H1 (cell line): ENCODE data around the gene DES. TPM values are rescaled to one million over a fixed set of nuclear protein-coding genes. Genes with fewer than 3 reads are reported as not detected.
A peak's percentile ranks its signal among the peaks of the same experiment; 100 is the strongest.

Experiments used
- CTCF ChIA-PET: fragments of 300-600 bp; sonication (Branson Sonifier 250); formaldehyde crosslinking; loops from one replicate; lab custom pipeline; 2021; ENCODE audit not compliant: partially characterized antibody; lab: Charles Lee
- POLR2A ChIA-PET: fragments of 300-600 bp; sonication (Branson Sonifier 250); formaldehyde crosslinking; loops from one replicate; lab custom pipeline; 2021; ENCODE audit warnings: inconsistent platforms; ENCODE audit not compliant: partially characterized antibody; lab: Charles Lee
- DNase-seq, 2 experiments: peaks; one replicate each; pipeline versions ENCODE4 v3.0.0 to v3.0.0-alpha.2; 2010 to 2022; ENCODE audit warnings: low spot score in 2 of 2, low read depth in 1 of 2, mixed read lengths in 1 of 2
- FAIRE-seq: peaks from 2 replicates; lab custom pipeline; 2011; peaks lifted over from hg19 to GRCh38; lab: Jason Lieb, UNC
- H2AFZ ChIP-seq: 2 replicates; pipeline ENCODE4 v1.8.1; 2012; ENCODE audit warnings: low read length, inconsistent platforms
- H2AK5ac ChIP-seq: 2 replicates; pipeline ENCODE4 v1.6.1; 2013; ENCODE audit warnings: low read depth, low read length
- H2BK120ac ChIP-seq: replicated peaks from 2 replicates; pipeline ENCODE3; 2013; ENCODE audit warnings: low read depth, low read length, inconsistent platforms
- H2BK12ac ChIP-seq: 2 replicates; pipeline ENCODE4 v1.6.1; 2013; ENCODE audit warnings: low read depth, low read length
- H2BK15ac ChIP-seq: 2 replicates; pipeline ENCODE4 v1.6.1; 2013; ENCODE audit warnings: low read length
- H2BK20ac ChIP-seq: 2 replicates; pipeline ENCODE4 v1.6.1; 2013; ENCODE audit warnings: low read length
- H2BK5ac ChIP-seq: 2 replicates; pipeline ENCODE4 v1.6.1; 2013; ENCODE audit warnings: low read depth, low read length
- H3K14ac ChIP-seq: 2 replicates; pipeline ENCODE4 v1.6.1; 2013; ENCODE audit warnings: inconsistent platforms; ENCODE audit not compliant: insufficient read length
- H3K18ac ChIP-seq: 2 replicates; pipeline ENCODE4 v1.6.1; 2013; ENCODE audit warnings: low read length; ENCODE audit errors: extremely low read depth
- H3K23ac ChIP-seq: 2 replicates; pipeline ENCODE4 v1.6.1; 2013; ENCODE audit warnings: inconsistent platforms; ENCODE audit not compliant: insufficient read length
- H3K23me2 ChIP-seq: 2 replicates; pipeline ENCODE4 v1.6.1; 2013; ENCODE audit warnings: low read depth, low read length
- H3K27ac ChIP-seq: 2 replicates; pipeline ENCODE4 v1.6.1; 2011; ENCODE audit warnings: low read depth, low read length, inconsistent platforms
- H3K27me3 ChIP-seq, 4 experiments: replicated peaks in 1 of 4; 1 replicate in 1 of 4; 2 replicates in 3 of 4; pipeline versions ENCODE4 v1.6.1 to v1.8.1; 2011 to 2013; ENCODE audit warnings: low read length in 3 of 4, mild to moderate bottlenecking in 3 of 4, inconsistent platforms in 2 of 4, mixed read lengths in 2 of 4, moderate library complexity in 1 of 4; ENCODE audit not compliant: control insufficient read depth in 3 of 4, insufficient read depth in 3 of 4; ENCODE audit errors: extremely low read depth in 1 of 4
- H3K36me3 ChIP-seq, 4 experiments: 2 replicates each; pipeline versions ENCODE4 v1.6.1 to v1.8.1; 2011 to 2013; ENCODE audit warnings: mild to moderate bottlenecking in 4 of 4, low read length in 3 of 4, moderate library complexity in 2 of 4, control low read depth in 1 of 4, inconsistent platforms in 1 of 4; ENCODE audit not compliant: insufficient read depth in 4 of 4, control insufficient read depth in 2 of 4
- H3K4ac ChIP-seq: replicated peaks from 2 replicates; pipeline ENCODE3; 2013; ENCODE audit warnings: low read length, low read depth, mixed read lengths, inconsistent platforms; ENCODE audit not compliant: insufficient read length
- H3K4me1 ChIP-seq, 4 experiments: replicated peaks in 1 of 4; 1 replicate in 1 of 4; 2 replicates in 3 of 4; pipeline versions ENCODE4 v1.6.1 to v1.8.1; 2011 to 2013; ENCODE audit warnings: low read length in 3 of 4, inconsistent platforms in 2 of 4, mixed read lengths in 1 of 4; ENCODE audit not compliant: insufficient read depth in 4 of 4, control insufficient read depth in 3 of 4
- H3K4me2 ChIP-seq, 2 experiments: 2 replicates each; pipeline versions ENCODE4 v1.6.1 to v1.8.1; 2011 to 2013; ENCODE audit warnings: low read depth in 2 of 2, low read length in 2 of 2, control low read depth in 1 of 2, inconsistent platforms in 1 of 2, mild to moderate bottlenecking in 1 of 2; ENCODE audit not compliant: insufficient read depth in 1 of 2
- H3K4me3 ChIP-seq, 4 experiments: fragments of 200-600, 300-600 bp in 1 of 4; sonication (generic), shearing (Covaris generic), sonication (Bioruptor Twin) in 1 of 4; 2 replicates each; pipeline versions ENCODE4 v1.5.1 to v1.8.1; 2011 to 2016; ENCODE audit warnings: low read length in 4 of 4, low read depth in 3 of 4, control low read depth in 2 of 4, inconsistent platforms in 2 of 4, mild to moderate bottlenecking in 2 of 4, mixed read lengths in 1 of 4, moderate library complexity in 1 of 4; ENCODE audit not compliant: insufficient read depth in 2 of 4; ENCODE audit errors: extremely low read depth in 1 of 4
- H3K56ac ChIP-seq: replicated peaks from 2 replicates; pipeline ENCODE3; 2013; ENCODE audit warnings: low read depth, mild to moderate bottlenecking, mixed read lengths, low read length, inconsistent platforms; ENCODE audit not compliant: insufficient read length
- H3K79me1 ChIP-seq: 2 replicates; pipeline ENCODE4 v1.6.1; 2013; ENCODE audit warnings: low read depth, low read length, control low read depth
- H3K79me2 ChIP-seq, 2 experiments: 2 replicates each; pipeline versions ENCODE4 v1.6.1 to v1.8.1; 2012 to 2013; ENCODE audit warnings: low read length in 2 of 2, mild to moderate bottlenecking in 2 of 2, inconsistent platforms in 1 of 2; ENCODE audit not compliant: insufficient read depth in 2 of 2, control insufficient read depth in 1 of 2
- H3K9ac ChIP-seq, 4 experiments: replicated peaks in 1 of 4; 1 replicate in 1 of 4; 2 replicates in 3 of 4; pipeline versions ENCODE4 v1.6.1 to v1.8.1; 2011 to 2013; ENCODE audit warnings: low read depth in 3 of 4, low read length in 3 of 4, control low read depth in 2 of 4, mild to moderate bottlenecking in 2 of 4, moderate library complexity in 2 of 4, inconsistent platforms in 1 of 4; ENCODE audit errors: extremely low read depth in 1 of 4
- H3K9me3 ChIP-seq, 2 experiments: 2 replicates each; pipeline versions ENCODE4 v1.6.1 to v1.8.1; 2012 to 2013; ENCODE audit warnings: mild to moderate bottlenecking in 2 of 2, moderate library complexity in 2 of 2, control low read depth in 1 of 2, inconsistent platforms in 1 of 2, low read depth in 1 of 2, low read length in 1 of 2, mixed read lengths in 1 of 2; ENCODE audit not compliant: insufficient read depth in 2 of 2
- H4K20me1 ChIP-seq, 2 experiments: replicated peaks in 1 of 2; 2 replicates each; pipeline versions ENCODE3 to v1.8.1; 2011 to 2013; ENCODE audit warnings: inconsistent platforms in 2 of 2, low read length in 2 of 2, mild to moderate bottlenecking in 1 of 2; ENCODE audit not compliant: insufficient read depth in 2 of 2, control insufficient read depth in 1 of 2
- H4K5ac ChIP-seq: 2 replicates; pipeline ENCODE4 v1.6.1; 2013; ENCODE audit warnings: low read length, low read depth, mixed read lengths, inconsistent platforms; ENCODE audit not compliant: insufficient read length
- H4K8ac ChIP-seq: 2 replicates; pipeline ENCODE4 v1.8.0; 2013; ENCODE audit warnings: mild to moderate bottlenecking, moderate library complexity, low read length, inconsistent platforms; ENCODE audit not compliant: insufficient read depth; ENCODE audit errors: extremely low read depth
- H4K91ac ChIP-seq: replicated peaks from 2 replicates; pipeline ENCODE3; 2013; ENCODE audit warnings: low read length, mixed read lengths, inconsistent platforms; ENCODE audit not compliant: insufficient read length
- EZH2 ChIP-seq: fragments of 200-600 bp; sonication (generic); IDR thresholded peaks from 2 replicates; pipeline ENCODE4 v1.7.1; 2012; ENCODE audit warnings: low read depth, mild to moderate bottlenecking, moderate library complexity, low read length, inconsistent platforms; ENCODE audit not compliant: severe bottlenecking
- GTF2F1 ChIP-seq: IDR thresholded peaks from 2 replicates; pipeline ENCODE4 v1.6.1; 2012; ENCODE audit warnings: low read depth, low read length, improper control_type of control experiment, borderline replicate concordance
- SIN3A ChIP-seq, 2 experiments: IDR thresholded peaks in 1 of 2; conservative IDR thresholded peaks in 1 of 2; 2 replicates each; pipeline ENCODE4 v1.6.1; 2011 to 2012; ENCODE audit warnings: low read length in 2 of 2, improper control_type of control experiment in 1 of 2, low read depth in 1 of 2, mild to moderate bottlenecking in 1 of 2
- SIRT6 ChIP-seq: IDR thresholded peaks from one replicate; pipeline ENCODE4 v1.7.1; 2012; ENCODE audit warnings: low read length, inconsistent platforms
- TCF12 ChIP-seq: IDR thresholded peaks from 2 replicates; pipeline ENCODE4 v1.6.1; 2011; ENCODE audit warnings: low read depth, mild to moderate bottlenecking, low read length
- YY1 ChIP-seq: IDR thresholded peaks from 2 replicates; pipeline ENCODE4 v1.6.1; 2011; ENCODE audit warnings: low read depth, mild to moderate bottlenecking, low read length
- WGBS, 2 experiments: shearing (Covaris generic) in 1 of 2; methylation state at CpG; one replicate each; pipeline versions ENCODE4 v1.1.6 to v1.1.7; 2013 to 2015; ENCODE audit warnings: low lambda C conversion rate in 2 of 2, mixed read lengths in 2 of 2, inconsistent platforms in 1 of 2, low coverage in 1 of 2, missing lambda C conversion rate in 1 of 2; ENCODE audit not compliant: insufficient replicate concordance in 2 of 2, insufficient coverage in 1 of 2, insufficient read length in 1 of 2; ENCODE audit errors: extremely low coverage in 1 of 2, missing lambda C conversion rate in 1 of 2; 5-methylcytosine and 5-hydroxymethylcytosine counted together
- polyA plus RNA-seq, 7 experiments: library from polyadenylated mRNA; depleted of rRNA in 3 of 7; stranded (reverse) in 5 of 7; unstranded in 2 of 7; fragments of >200 nt in 5 of 7; fragments of 200-250 nt in 2 of 7; gene quantifications; 1 replicate in 5 of 7; 2 replicates in 1 of 7; 4 replicates in 1 of 7; pipeline versions ENCODE4 v1.2.1 to v1.2.3, GENCODE V29; 2011 to 2013; ENCODE audit warnings: missing spikeins in 2 of 7, mixed read lengths in 2 of 7
- total RNA-seq: library from RNA; stranded (reverse); fragmentation: NEBNext Ultra II Directional; extraction: Animal tissue kit (Norgen Biotek cat#: 25700); gene quantifications from 2 replicates; pipeline ENCODE4 v1.2.1, GENCODE V29; 2021

Gene DES
- total and polyA plus RNA-seq, 2 of the 8 experiments (the other 6 are each of a cell fraction or from before 2014, with no cell fraction given) = 1.8 to 4.3 TPM

GRCh38 chr2:219426068-219426443 lies 7.9 kb downstream of the DES start:
- Histone ChIP-seq H2BK20ac (no peak overlapping the region), H2BK5ac (no peak overlapping the region), H3K14ac (no peak overlapping the region), H3K27ac (no peak overlapping the region), H2AFZ (no peak overlapping the region), H3K79me2 (no peaks in the 10 kb centered on the region), H2BK12ac (0 out of 2 replicates have a peak overlapping the region, but pooled peaks have one; percentile 14), H3K56ac (no peak overlapping the region), H3K9me3 (no peaks in the 10 kb centered on the region), H2AK5ac (no peak overlapping the region), H3K4me1 (no peaks in the 10 kb centered on the region), H3K23me2 (peaks cover 2% of the 10 kb centered on the region; the same call in 1 of the 2 replicates), H2BK120ac (no peak overlapping the region), H3K4me2 (no peak overlapping the region), H3K4me3 (no peak overlapping the region), H3K79me1 (no peaks in the 10 kb centered on the region), H3K36me3 (no peaks in the 10 kb centered on the region), H4K8ac (peak overlapping the region; percentile 38; the same call in 1 of the 2 replicates), H3K23ac (no peak overlapping the region), H3K9ac (no peak overlapping the region), H4K20me1 (peaks cover 0 to 2% of the 10 kb centered on the region in 2 experiments), H3K18ac (no peak overlapping the region), H3K27me3 (peaks cover 0 to 4% (median 2%) of the 10 kb centered on the region in 4 experiments; a peak in 2 of 7 replicates), H4K91ac (no peak overlapping the region), H2BK15ac (no peak overlapping the region), H3K4ac (no peak overlapping the region), H4K5ac (no peak overlapping the region)
- ChIA-PET POLR2A (no interaction called here), CTCF (interaction anchor here (7.2 to 88.6 kb wide), 2 partner anchors 22 to 63 kb away, joined by 92 to 7248 read pairs; partner anchors contain the start of genes ASIC4, CHPF, GMPPA and SPEG)
- WGBS, 2 experiments = 86% methylated on average over 7 of the region's 7 CpGs; no CpG with 5 or more reads in 1 of the 2 experiments
- FAIRE-seq = no peak
- no peak for DNase-seq
- TF ChIP-seq YY1 (no peak), GTF2F1 (no peak), SIRT6 (no peak), TCF12 (no peak), SIN3A (conservative IDR thresholded peaks at IDR 0.05 in 1 of 2, IDR thresholded peaks at IDR 0.05 in 1 of 2; ENCODE audit: low read depth in 1 of 2, low read length in 2 of 2) (no peak), EZH2 (no peak)
